ENCODE results near the gene MZF1. TPM values are rescaled to one million over a fixed set of nuclear protein-coding genes. Genes with fewer than 3 reads are reported as not detected.
A peak's percentile ranks its signal among the peaks of the same experiment; 100 is the strongest.

Gene MZF1
- total and polyA plus RNA-seq, 9 of the 15 experiments (the other 6 are each of a cell fraction or from before 2014, with no cell fraction given), result 0.31 to 29.3 (median 11.5) TPM

DNA sequence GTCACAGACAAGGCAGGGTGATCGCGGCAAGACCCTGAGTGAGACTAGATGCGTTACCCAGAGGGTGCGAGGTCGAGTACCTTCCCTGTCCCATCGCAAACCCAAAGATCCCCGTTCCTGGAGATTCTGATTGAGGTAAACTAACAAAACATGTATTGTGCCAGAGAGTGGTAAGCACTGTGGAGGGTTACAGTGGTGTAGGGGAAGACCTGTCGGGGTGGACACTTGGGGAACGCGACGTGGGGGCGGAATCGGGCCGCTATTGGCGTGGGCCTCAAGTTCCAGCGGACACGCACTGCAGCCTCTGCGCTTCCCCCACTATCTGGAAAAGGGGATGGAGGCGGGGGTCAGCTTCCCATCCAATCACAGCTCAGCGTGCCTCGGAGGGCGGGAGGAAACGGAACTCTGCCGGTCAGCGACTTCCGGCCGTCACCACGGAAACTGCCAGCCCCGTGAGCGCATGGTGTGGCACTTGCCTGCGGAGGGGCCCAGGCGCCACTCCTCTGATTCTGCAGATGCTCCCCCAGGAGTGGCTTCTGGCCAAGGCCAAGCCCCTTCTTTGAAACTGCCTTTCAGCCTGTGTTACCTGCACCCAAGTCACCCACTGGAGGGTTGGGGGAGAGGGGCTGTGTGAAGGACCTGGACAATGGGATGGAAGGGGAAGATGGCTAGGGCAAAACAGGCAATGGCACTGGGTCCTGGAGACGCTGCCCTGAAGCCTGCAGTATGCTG is 13.7 kb downstream of the MZF1 start (continued):
- TF ChIP-seq HDAC1 (IDR thresholded peaks at IDR 0.05) (peak in 1 of 2 experiments; percentile 92; a peak in 2 of 4 replicates), HNRNPLL (IDR thresholded peaks at IDR 0.05; ENCODE audit: low read depth, low read length, poor library complexity, severe bottlenecking) (peak; percentile 94), DIDO1 (tag; IDR thresholded peaks at IDR 0.05; ENCODE audit: low read depth) (0 out of 2 replicates have a peak, but pooled peaks have one; percentile 49), ZNF274 (IDR thresholded peaks at IDR 0.05; ENCODE audit: borderline replicate concordance, low read depth, low read length) (no peak), SMARCA4 (IDR thresholded peaks at IDR 0.05) (no peak), LCOR (CRISPR knock-in tag; IDR thresholded peaks at IDR 0.05) (no peak; the same call in 1 of the 2 replicates), BRCA1 (IDR thresholded peaks at IDR 0.05) (no peak), BRCA1 (CRISPR knock-in tag; IDR thresholded peaks at IDR 0.05) (no peak), PML (IDR thresholded peaks at IDR 0.05; ENCODE audit: low read length) (peak; percentile 79), RCOR1 (IDR thresholded peaks at IDR 0.05; ENCODE audit: borderline replicate concordance in 1 of 2, low read depth in 2 of 2, low read length in 2 of 2) (peak in 1 of 2 experiments; percentile 70; a peak in 1 of 4 replicates), CHCHD3 (CRISPR knock-in tag; IDR thresholded peaks at IDR 0.05) (no peak), STAT5A (IDR thresholded peaks at IDR 0.05; ENCODE audit: borderline replicate concordance, low read length) (no peak), MYBL2 (IDR thresholded peaks at IDR 0.05; ENCODE audit: low read depth) (no peak), MYBL2 (CRISPR knock-in tag; IDR thresholded peaks at IDR 0.05; ENCODE audit: borderline replicate concordance) (no peak), ZNF165 (CRISPR knock-in tag; IDR thresholded peaks at IDR 0.05; ENCODE audit: borderline replicate concordance) (no peak), ZEB2 (IDR thresholded peaks at IDR 0.05) (no peak), HEY1 (CRISPR knock-in tag; IDR thresholded peaks at IDR 0.05; ENCODE audit: borderline replicate concordance) (no peak), YBX1 (IDR thresholded peaks at IDR 0.05) (no peak), RAD51 (IDR thresholded peaks at IDR 0.05; ENCODE audit: borderline replicate concordance, low read depth) (no peak), BHLHE40 (IDR thresholded peaks at IDR 0.05; ENCODE audit: low read length) (peak; percentile 72), TRIM28 (IDR thresholded peaks at IDR 0.05) (no peak; the same call in 1 of the 2 replicates), GABPB1 (CRISPR knock-in tag; IDR thresholded peaks at IDR 0.05) (peak; percentile 84)
- TF ChIP-seq, protein P1, sequence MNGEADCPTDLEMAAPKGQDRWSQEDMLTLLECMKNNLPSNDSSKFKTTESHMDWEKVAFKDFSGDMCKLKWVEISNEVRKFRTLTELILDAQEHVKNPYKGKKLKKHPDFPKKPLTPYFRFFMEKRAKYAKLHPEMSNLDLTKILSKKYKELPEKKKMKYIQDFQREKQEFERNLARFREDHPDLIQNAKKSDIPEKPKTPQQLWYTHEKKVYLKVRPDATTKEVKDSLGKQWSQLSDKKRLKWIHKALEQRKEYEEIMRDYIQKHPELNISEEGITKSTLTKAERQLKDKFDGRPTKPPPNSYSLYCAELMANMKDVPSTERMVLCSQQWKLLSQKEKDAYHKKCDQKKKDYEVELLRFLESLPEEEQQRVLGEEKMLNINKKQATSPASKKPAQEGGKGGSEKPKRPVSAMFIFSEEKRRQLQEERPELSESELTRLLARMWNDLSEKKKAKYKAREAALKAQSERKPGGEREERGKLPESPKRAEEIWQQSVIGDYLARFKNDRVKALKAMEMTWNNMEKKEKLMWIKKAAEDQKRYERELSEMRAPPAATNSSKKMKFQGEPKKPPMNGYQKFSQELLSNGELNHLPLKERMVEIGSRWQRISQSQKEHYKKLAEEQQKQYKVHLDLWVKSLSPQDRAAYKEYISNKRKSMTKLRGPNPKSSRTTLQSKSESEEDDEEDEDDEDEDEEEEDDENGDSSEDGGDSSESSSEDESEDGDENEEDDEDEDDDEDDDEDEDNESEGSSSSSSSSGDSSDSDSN (IDR thresholded peaks at IDR 0.05; ENCODE audit: borderline replicate concordance in 1 of 2, low read depth in 2 of 2, low read length in 2 of 2), result no peak
- TF ChIP-seq, protein P2, sequence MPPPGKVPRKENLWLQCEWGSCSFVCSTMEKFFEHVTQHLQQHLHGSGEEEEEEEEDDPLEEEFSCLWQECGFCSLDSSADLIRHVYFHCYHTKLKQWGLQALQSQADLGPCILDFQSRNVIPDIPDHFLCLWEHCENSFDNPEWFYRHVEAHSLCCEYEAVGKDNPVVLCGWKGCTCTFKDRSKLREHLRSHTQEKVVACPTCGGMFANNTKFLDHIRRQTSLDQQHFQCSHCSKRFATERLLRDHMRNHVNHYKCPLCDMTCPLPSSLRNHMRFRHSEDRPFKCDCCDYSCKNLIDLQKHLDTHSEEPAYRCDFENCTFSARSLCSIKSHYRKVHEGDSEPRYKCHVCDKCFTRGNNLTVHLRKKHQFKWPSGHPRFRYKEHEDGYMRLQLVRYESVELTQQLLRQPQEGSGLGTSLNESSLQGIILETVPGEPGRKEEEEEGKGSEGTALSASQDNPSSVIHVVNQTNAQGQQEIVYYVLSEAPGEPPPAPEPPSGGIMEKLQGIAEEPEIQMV (tag; conservative IDR thresholded peaks at IDR 0.05; ENCODE audit: low read depth), result no peak
- TF ChIP-seq, protein P3, sequence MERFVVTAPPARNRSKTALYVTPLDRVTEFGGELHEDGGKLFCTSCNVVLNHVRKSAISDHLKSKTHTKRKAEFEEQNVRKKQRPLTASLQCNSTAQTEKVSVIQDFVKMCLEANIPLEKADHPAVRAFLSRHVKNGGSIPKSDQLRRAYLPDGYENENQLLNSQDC (CRISPR knock-in tag; IDR thresholded peaks at IDR 0.05), result no peak
- TF ChIP-seq, protein P4, sequence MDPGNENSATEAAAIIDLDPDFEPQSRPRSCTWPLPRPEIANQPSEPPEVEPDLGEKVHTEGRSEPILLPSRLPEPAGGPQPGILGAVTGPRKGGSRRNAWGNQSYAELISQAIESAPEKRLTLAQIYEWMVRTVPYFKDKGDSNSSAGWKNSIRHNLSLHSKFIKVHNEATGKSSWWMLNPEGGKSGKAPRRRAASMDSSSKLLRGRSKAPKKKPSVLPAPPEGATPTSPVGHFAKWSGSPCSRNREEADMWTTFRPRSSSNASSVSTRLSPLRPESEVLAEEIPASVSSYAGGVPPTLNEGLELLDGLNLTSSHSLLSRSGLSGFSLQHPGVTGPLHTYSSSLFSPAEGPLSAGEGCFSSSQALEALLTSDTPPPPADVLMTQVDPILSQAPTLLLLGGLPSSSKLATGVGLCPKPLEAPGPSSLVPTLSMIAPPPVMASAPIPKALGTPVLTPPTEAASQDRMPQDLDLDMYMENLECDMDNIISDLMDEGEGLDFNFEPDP (CRISPR knock-in tag; IDR thresholded peaks at IDR 0.05), result no peak

All from K562 (cell line).